Endothelial cell of umbilical vein (primary cell): Measurements from ENCODE around the gene NCAPG2. TPM values are rescaled to one million over a fixed set of nuclear protein-coding genes. Genes with fewer than 3 reads are reported as not detected.

Experiments used
- BruUV-seq: library from RNA; stranded (reverse); fragments of 400-500 nt; replicated peaks from 2 replicates; lab custom pipeline; 2021; lab: Mats Ljungman, UMichigan
- CTCF ChIA-PET: fragments of 300-600, 350-600 bp; sonication (Branson Sonifier 250); formaldehyde crosslinking; loops from one replicate; lab custom pipeline; 2021; ENCODE audit warnings: antibody characterized with exemption, inconsistent platforms; lab: Charles Lee
- POLR2A ChIA-PET: fragments of 300-600, 350-600 bp; sonication (Branson Sonifier 250); formaldehyde crosslinking; loops from one replicate; lab custom pipeline; 2021; ENCODE audit warnings: antibody characterized with exemption, inconsistent platforms; lab: Charles Lee
- DNase-seq: peaks from one replicate; pipeline ENCODE4 v3.0.0-alpha.2; 2011; ENCODE audit warnings: low read depth, low spot score
- FAIRE-seq: peaks from 2 replicates; lab custom pipeline; 2011; peaks lifted over from hg19 to GRCh38; lab: Jason Lieb, UNC
- H2AFZ ChIP-seq: 2 replicates; pipeline ENCODE4 v1.6.0; 2012; ENCODE audit warnings: low read depth, low read length, control low read depth, inconsistent platforms
- H3K27ac ChIP-seq: 2 replicates; pipeline ENCODE4 v1.5.1; 2011; ENCODE audit warnings: low read depth, mild to moderate bottlenecking, control low read depth, low read length, moderate library complexity; ENCODE audit not compliant: insufficient read depth
- H3K27me3 ChIP-seq, 2 experiments: 2 replicates each; pipeline versions ENCODE4 v1.6.0 to v1.6.1; 2011; ENCODE audit warnings: low read length in 2 of 2, mixed read lengths in 1 of 2; ENCODE audit not compliant: control insufficient read depth in 2 of 2, insufficient read depth in 2 of 2
- H3K36me3 ChIP-seq, 2 experiments: 2 replicates in 1 of 2; 3 replicates in 1 of 2; pipeline ENCODE4 v1.5.1; 2011; ENCODE audit warnings: low read length in 2 of 2, mild to moderate bottlenecking in 1 of 2, moderate library complexity in 1 of 2; ENCODE audit not compliant: control insufficient read depth in 2 of 2, insufficient read depth in 2 of 2; ENCODE audit errors: extremely low read depth in 1 of 2
- H3K4me1 ChIP-seq: 3 replicates; pipeline ENCODE4 v1.5.1; 2011; ENCODE audit warnings: mild to moderate bottlenecking, low read length; ENCODE audit not compliant: control insufficient read depth, insufficient read depth; ENCODE audit errors: extremely low read depth
- H3K4me2 ChIP-seq: 2 replicates; pipeline ENCODE4 v1.6.1; 2011; ENCODE audit warnings: low read length, control low read depth, mixed read lengths; ENCODE audit not compliant: insufficient read depth
- H3K4me3 ChIP-seq, 3 experiments: fragments of 200-600 bp in 1 of 3; sonication (generic), shearing (Covaris generic) in 1 of 3; replicated peaks in 1 of 3; 2 replicates each; pipeline ENCODE4 v1.5.1; 2011 to 2016; ENCODE audit warnings: control low read depth in 3 of 3, low read length in 3 of 3, mild to moderate bottlenecking in 2 of 3, inconsistent platforms in 1 of 3, low read depth in 1 of 3, moderate library complexity in 1 of 3; ENCODE audit not compliant: insufficient read depth in 1 of 3
- H3K79me2 ChIP-seq: 2 replicates; pipeline ENCODE4 v1.6.0; 2012; ENCODE audit warnings: low read length, inconsistent platforms; ENCODE audit not compliant: control insufficient read depth, insufficient read depth
- H3K9ac ChIP-seq: replicated peaks from 2 replicates; pipeline ENCODE3; 2011; ENCODE audit warnings: low read length, control low read depth; ENCODE audit not compliant: insufficient read depth; ENCODE audit errors: extremely low read depth
- H3K9me1 ChIP-seq: replicated peaks from 3 replicates; pipeline ENCODE4 v1.6.0; 2011; ENCODE audit warnings: mild to moderate bottlenecking, low read length; ENCODE audit not compliant: control insufficient read depth, insufficient read depth; ENCODE audit errors: extremely low read depth
- H3K9me3 ChIP-seq: replicated peaks from 2 replicates; pipeline ENCODE4 v1.5.1; 2012; ENCODE audit warnings: low read length, inconsistent platforms; ENCODE audit not compliant: control insufficient read depth, insufficient read depth
- H4K20me1 ChIP-seq: replicated peaks from 2 replicates; pipeline ENCODE3; 2011; ENCODE audit warnings: mild to moderate bottlenecking, low read length; ENCODE audit not compliant: control insufficient read depth, insufficient read depth; ENCODE audit errors: extremely low read depth
- CTCF ChIP-seq, 2 donors: IDR thresholded peaks; 1 replicate in 1 of 2; 2 replicates in 1 of 2; pipeline ENCODE4 v1.5.1; 2011; ENCODE audit warnings: low read length in 2 of 2, mild to moderate bottlenecking in 2 of 2, moderate library complexity in 2 of 2, control low read depth in 1 of 2, inconsistent platforms in 1 of 2, low read depth in 1 of 2; ENCODE audit not compliant: insufficient read depth in 1 of 2; ENCODE audit errors: extremely low read depth in 1 of 2
- EZH2 ChIP-seq: IDR thresholded peaks from 2 replicates; pipeline ENCODE4 v1.6.1; 2012; ENCODE audit warnings: borderline replicate concordance, low read depth, mild to moderate bottlenecking, moderate library complexity, low read length, inconsistent platforms; ENCODE audit not compliant: severe bottlenecking
- FOS ChIP-seq: IDR thresholded peaks from 2 replicates; pipeline ENCODE4 v1.6.1; 2011; ENCODE audit warnings: mild to moderate bottlenecking, low read length, moderate library complexity, borderline replicate concordance; ENCODE audit not compliant: insufficient read depth
- GATA2 ChIP-seq: IDR thresholded peaks from 2 replicates; pipeline ENCODE4 v1.7.0; 2011; ENCODE audit warnings: low read depth, mild to moderate bottlenecking, moderate library complexity, mixed read lengths, low read length; ENCODE audit not compliant: insufficient read length, insufficient read depth
- JUN ChIP-seq: IDR thresholded peaks from 2 replicates; pipeline ENCODE4 v1.6.1; 2011; ENCODE audit warnings: borderline replicate concordance, low read depth; ENCODE audit not compliant: insufficient read length, insufficient read depth
- MAX ChIP-seq: IDR thresholded peaks from 2 replicates; pipeline ENCODE4 v1.6.1; 2011; ENCODE audit not compliant: insufficient read depth, insufficient read length
- MYC ChIP-seq: IDR thresholded peaks from one replicate; pipeline ENCODE4 v1.6.1; 2011; ENCODE audit warnings: mild to moderate bottlenecking, low read depth, low read length
- POLR2A ChIP-seq: IDR thresholded peaks from 2 replicates; pipeline ENCODE4 v1.6.1; 2012; ENCODE audit warnings: low read depth, mild to moderate bottlenecking, control low read depth, low read length
- POLR2AphosphoS5 ChIP-seq: IDR thresholded peaks from 2 replicates; pipeline ENCODE4 v1.6.1; 2012; ENCODE audit warnings: low read depth, mild to moderate bottlenecking, control low read depth, low read length, moderate library complexity; ENCODE audit not compliant: insufficient read depth
- dilution Hi-C: fragments of 300-500 bp; cut with MboI; formaldehyde crosslinking; loops from one replicate; pipeline ENCODE4 v1.15.0; 2019; ENCODE audit warnings: low sequenced_read_pairs; ENCODE audit not compliant: extremely low pct_ligation_motif_present
- intact Hi-C: fragments of 100-400 bp; cut with micrococcal nuclease; formaldehyde crosslinking; loops from one replicate; pipeline ENCODE4 v1.10.0; 2022
- polyA plus RNA-seq, 4 experiments: library from polyadenylated mRNA; depleted of rRNA in 3 of 4; stranded (reverse) in 3 of 4; unstranded in 1 of 4; fragments of >200 nt; gene quantifications; 2 replicates each; pipeline versions ENCODE4 v1.2.1 to v1.2.3, GENCODE V29; 2011 to 2012; ENCODE audit warnings: missing spikeins in 1 of 4
- total RNA-seq: library from RNA; stranded (reverse); gene quantifications from 2 replicates; pipeline ENCODE4 v1.2.3, GENCODE V29; 2021

NCAPG2 gene
- total and polyA plus RNA-seq, 2 donors (not counting 3 experiments of a cell fraction or from before 2014, with no cell fraction given) = 19.2 to 62.3 TPM

- POLR2A ChIA-PET = no interaction called here
- no peaks in the 10 kb centered on the region for H3K9me3 ChIP-seq
- no peaks in the 10 kb centered on the region for H3K79me2 ChIP-seq
- H3K4me1 ChIP-seq = no peaks in the 10 kb centered on the region
- no peaks in the 10 kb centered on the region for H4K20me1 ChIP-seq
- FAIRE-seq (no peak), DNase-seq (no peak)
- dilution Hi-C loops (no loop called here), intact Hi-C loops (no loop called here)
- no TSS peak for BruUV-seq
- no peak overlapping the region for H3K27ac ChIP-seq
- CTCF ChIA-PET = no interaction called here
- TF ChIP-seq POLR2AphosphoS5 = no peak
- H3K4me2 ChIP-seq = no peak overlapping the region
- no peak overlapping the region for H3K9ac ChIP-seq
- H3K9me1 ChIP-seq = no peaks in the 10 kb centered on the region
- H3K27me3 ChIP-seq = no peaks in the 10 kb centered on the region
- H3K4me3 ChIP-seq = no peak overlapping the region
- no peak overlapping the region for H2AFZ ChIP-seq
- peaks cover 0 to 9% of the 10 kb centered on the region in 2 experiments for H3K36me3 ChIP-seq
These were observed 42.4 kb upstream of the NCAPG2 start for GRCh38 chr7:158746957-158747356.

- FAIRE-seq (no peak), DNase-seq (no peak)
- no peaks in the 10 kb centered on the region for H3K9me1 ChIP-seq
- H3K4me3 ChIP-seq = no peak overlapping the region
- no peak overlapping the region for H3K4me2 ChIP-seq
- no peaks in the 10 kb centered on the region for H4K20me1 ChIP-seq
- peaks cover 14% of the 10 kb centered on the region for H3K4me1 ChIP-seq
- no peak for TF ChIP-seq EZH2
- TF ChIP-seq JUN = no peak
- no peak for TF ChIP-seq FOS
- TF ChIP-seq POLR2A = no peak
- no peak for TF ChIP-seq MYC
- no peak for TF ChIP-seq MAX
- TF ChIP-seq GATA2 = no peak
- no peak for TF ChIP-seq CTCF (IDR thresholded peaks at IDR 0.05; ENCODE audit: extremely low read depth in 1 of 2, insufficient read depth in 1 of 2, low read depth in 1 of 2, low read length in 2 of 2)
- no peak for TF ChIP-seq POLR2AphosphoS5
- CTCF ChIA-PET = no interaction called here
- intact Hi-C loops (no loop called here), dilution Hi-C loops (no loop called here)
- H3K27me3 ChIP-seq = no peaks in the 10 kb centered on the region
- H3K36me3 ChIP-seq = peaks cover 0 to 12% of the 10 kb centered on the region in 2 experiments
- BruUV-seq = no TSS peak
- H3K9me3 ChIP-seq = no peaks in the 10 kb centered on the region
- no peak overlapping the region for H3K9ac ChIP-seq
- POLR2A ChIA-PET = no interaction called here
- H3K27ac ChIP-seq = no peak overlapping the region
- no peaks in the 10 kb centered on the region for H3K79me2 ChIP-seq
- H2AFZ ChIP-seq = no peak overlapping the region
These were observed 40.6 kb upstream of the NCAPG2 start for GRCh38 chr7:158745057-158745715.
